Measurements from ENCODE around the gene DUSP7.

DNA sequence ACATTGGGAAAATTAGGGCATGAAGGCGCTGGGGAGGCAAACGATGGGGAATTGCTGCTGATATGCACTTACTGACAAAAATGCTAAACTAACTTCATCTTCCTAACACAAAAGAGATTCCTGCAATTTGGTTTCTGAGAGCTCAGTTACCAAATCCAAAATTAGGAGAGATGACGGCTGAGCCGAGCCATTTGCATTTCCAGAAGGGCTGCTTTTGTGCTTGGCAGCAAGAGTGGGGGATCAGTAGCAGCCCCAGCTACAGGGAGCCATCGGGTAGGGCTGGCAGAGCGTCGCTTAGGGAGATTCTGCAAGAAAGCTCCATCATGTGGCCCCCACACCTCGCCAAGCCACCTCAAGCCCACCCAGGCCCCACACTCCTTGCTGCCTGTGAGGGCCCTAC is 16.1 kb upstream of the DUSP7 start:
- TF ChIP-seq, protein P1, sequence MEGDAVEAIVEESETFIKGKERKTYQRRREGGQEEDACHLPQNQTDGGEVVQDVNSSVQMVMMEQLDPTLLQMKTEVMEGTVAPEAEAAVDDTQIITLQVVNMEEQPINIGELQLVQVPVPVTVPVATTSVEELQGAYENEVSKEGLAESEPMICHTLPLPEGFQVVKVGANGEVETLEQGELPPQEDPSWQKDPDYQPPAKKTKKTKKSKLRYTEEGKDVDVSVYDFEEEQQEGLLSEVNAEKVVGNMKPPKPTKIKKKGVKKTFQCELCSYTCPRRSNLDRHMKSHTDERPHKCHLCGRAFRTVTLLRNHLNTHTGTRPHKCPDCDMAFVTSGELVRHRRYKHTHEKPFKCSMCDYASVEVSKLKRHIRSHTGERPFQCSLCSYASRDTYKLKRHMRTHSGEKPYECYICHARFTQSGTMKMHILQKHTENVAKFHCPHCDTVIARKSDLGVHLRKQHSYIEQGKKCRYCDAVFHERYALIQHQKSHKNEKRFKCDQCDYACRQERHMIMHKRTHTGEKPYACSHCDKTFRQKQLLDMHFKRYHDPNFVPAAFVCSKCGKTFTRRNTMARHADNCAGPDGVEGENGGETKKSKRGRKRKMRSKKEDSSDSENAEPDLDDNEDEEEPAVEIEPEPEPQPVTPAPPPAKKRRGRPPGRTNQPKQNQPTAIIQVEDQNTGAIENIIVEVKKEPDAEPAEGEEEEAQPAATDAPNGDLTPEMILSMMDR (IDR thresholded peaks at IDR 0.05 in 8 of 11, conservative IDR thresholded peaks at IDR 0.05 in 3 of 11): no peak
- TF ChIP-seq POLR2A (IDR thresholded peaks at IDR 0.05): no peak

Data from spleen (tissue), 7 donors.